ENCODE results near the gene EFCAB6.

EFCAB6 gene

GRCh38 chr22:43481568-43482317 is 330.4 kb downstream of the EFCAB6 start:
- no peak for ATAC-seq
- TF ChIP-seq OSR1 (CRISPR knock-in tag; IDR thresholded peaks at IDR 0.05) (no peak), PATZ1 (CRISPR knock-in tag; IDR thresholded peaks at IDR 0.05; ENCODE audit: borderline replicate concordance) (no peak), ZNF565 (CRISPR knock-in tag; conservative IDR thresholded peaks at IDR 0.05; ENCODE audit: low read depth) (no peak), CSRNP3 (CRISPR knock-in tag; IDR thresholded peaks at IDR 0.05) (no peak), ZNF70 (CRISPR knock-in tag; IDR thresholded peaks at IDR 0.05) (no peak), ARNTL (CRISPR knock-in tag; IDR thresholded peaks at IDR 0.05; ENCODE audit: borderline replicate concordance, low read depth) (no peak), TOX (CRISPR knock-in tag; IDR thresholded peaks at IDR 0.05; ENCODE audit: borderline replicate concordance) (no peak), ZFP3 (CRISPR knock-in tag; IDR thresholded peaks at IDR 0.05) (no peak), ZNF8 (CRISPR knock-in tag; IDR thresholded peaks at IDR 0.05) (no peak), CSDC2 (CRISPR knock-in tag; IDR thresholded peaks at IDR 0.05) (no peak), ZFP30 (CRISPR knock-in tag; IDR thresholded peaks at IDR 0.05) (no peak)

GRCh38 chr22:43479962-43480361 is 332.1 kb downstream of the EFCAB6 start:
- ATAC-seq = no peak
- TF ChIP-seq ZNF8 (CRISPR knock-in tag; IDR thresholded peaks at IDR 0.05) = no peak
- TF ChIP-seq ZC3H10 (CRISPR knock-in tag; IDR thresholded peaks at IDR 0.05) = no peak
- no peak for TF ChIP-seq PPARA (CRISPR knock-in tag; IDR thresholded peaks at IDR 0.05; ENCODE audit: borderline replicate concordance)
- TF ChIP-seq POU6F1 (CRISPR knock-in tag; IDR thresholded peaks at IDR 0.05; ENCODE audit: borderline replicate concordance, low read depth) = no peak
- no peak for TF ChIP-seq CREB5 (CRISPR knock-in tag; IDR thresholded peaks at IDR 0.05; ENCODE audit: low read depth)
- no peak for TF ChIP-seq OSR1 (CRISPR knock-in tag; IDR thresholded peaks at IDR 0.05)
- TF ChIP-seq CSRNP3 (CRISPR knock-in tag; IDR thresholded peaks at IDR 0.05) = no peak
- no peak for TF ChIP-seq CSDC2 (CRISPR knock-in tag; IDR thresholded peaks at IDR 0.05)
- no peak for TF ChIP-seq ZNF565 (CRISPR knock-in tag; conservative IDR thresholded peaks at IDR 0.05; ENCODE audit: low read depth)
- no peak for TF ChIP-seq TSHZ2 (CRISPR knock-in tag; IDR thresholded peaks at IDR 0.05)
- TF ChIP-seq ESRRG (CRISPR knock-in tag; IDR thresholded peaks at IDR 0.05) = no peak
- TF ChIP-seq RARB (CRISPR knock-in tag; IDR thresholded peaks at IDR 0.05) = no peak
- TF ChIP-seq ZFP3 (CRISPR knock-in tag; IDR thresholded peaks at IDR 0.05) = no peak
- TF ChIP-seq PATZ1 (CRISPR knock-in tag; IDR thresholded peaks at IDR 0.05; ENCODE audit: borderline replicate concordance) = no peak

Data from SK-N-SH treated with all-trans-retinoic acid at 6 μM for 48 hours (cell line).